Left cardiac atrium (tissue), 4 donors: ENCODE results near the gene KCNJ11. TPM values are rescaled to one million over a fixed set of nuclear protein-coding genes. Genes with fewer than 3 reads are reported as not detected.
A peak's percentile ranks its signal among the peaks of the same experiment; 100 is the strongest.

Experiments used
- ATAC-seq, 2 donors: fragments of 200-7000 bp; cut with Tn5 transposase; one replicate each; pipeline ENCODE4 v1.9.1; 2020; ENCODE audit warnings: mild to moderate bottlenecking in 2 of 2, moderate library complexity in 2 of 2
- DNase-seq: peaks from one replicate; pipeline ENCODE4 v3.0.0-alpha.2; 2020
- intact Hi-C, 2 donors: fragments of 100-400 bp; cut with DNase I; formaldehyde crosslinking; loops; one replicate each; pipeline versions ENCODE4 v1.14.1 to v1.15.1; 2022 to 2023
- total RNA-seq, 2 donors: library from RNA; stranded (reverse); fragmentation: NEBNext Ultra II Directional; extraction: Animal tissue kit (Norgen Biotek cat#: 25700); gene quantifications; one replicate each; pipeline ENCODE4 v1.2.1, GENCODE V29; 2021
- donor health status: DM: no; HTN: yes; CAD: no.
- donor health status: DM: no; HTN: yes; CAD: no; lungs with severe emphysema.
- donor health status: DM: yes; HTN: yes; CAD: no.
- donor health status: Dilated cardiomyopathy.

The KCNJ11 gene
- total RNA-seq, 2 donors from 2014 or later: 11.3 to 21.2 TPM

GRCh38 chr11:17378655-17379054, 9.8 kb downstream of the KCNJ11 start:
- no peak for DNase-seq
- intact Hi-C loops: no loop called here

DNA sequence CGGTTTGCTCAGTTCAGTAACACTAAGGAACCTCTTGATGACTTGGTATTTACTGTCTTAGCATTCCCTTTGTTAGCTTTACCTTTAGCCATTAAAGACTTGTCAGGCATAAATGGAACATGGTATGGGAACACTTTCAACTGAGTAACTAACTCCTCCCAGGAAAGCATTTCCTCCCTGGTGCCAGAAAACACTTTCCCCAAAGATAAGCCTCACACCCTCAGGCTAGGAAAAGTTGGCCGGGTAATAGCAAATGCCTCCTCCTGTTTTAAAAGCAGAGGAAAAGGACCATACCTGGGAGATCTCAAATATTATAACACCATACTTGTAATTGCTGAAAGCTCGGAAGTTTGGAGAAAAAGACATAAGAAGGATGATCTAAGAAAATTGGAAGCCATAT, 12.0 kb downstream of the KCNJ11 start:
- DNase-seq (no peak), ATAC-seq (peak; percentile 54 to 76)
- intact Hi-C loops: no loop called here

More at GRCh38 chr11:17378655-17379054, 9.8 kb downstream of the KCNJ11 start:
- no peak for ATAC-seq

DNA sequence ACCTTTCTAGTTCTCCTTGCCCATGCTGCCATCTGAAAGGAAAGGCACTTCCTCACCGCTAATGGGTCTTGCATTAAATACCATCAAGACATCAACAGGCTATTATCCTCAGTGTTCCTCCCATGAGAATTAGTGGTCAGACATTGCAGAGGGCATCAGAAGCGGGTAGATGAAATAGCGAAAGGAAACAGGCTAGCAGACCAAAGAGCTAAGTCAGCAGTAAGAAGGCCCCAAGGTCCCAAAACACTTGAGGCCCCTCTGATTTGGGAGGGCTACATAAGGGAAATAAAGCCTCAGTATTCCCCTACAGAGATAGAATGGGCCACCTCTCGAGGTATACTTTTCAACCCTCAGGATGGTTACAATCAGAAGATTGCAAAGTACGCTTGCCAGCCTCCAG, 12.9 kb downstream of the KCNJ11 start:
- intact Hi-C loops: no loop called here
- no peak for ATAC-seq

DNA sequence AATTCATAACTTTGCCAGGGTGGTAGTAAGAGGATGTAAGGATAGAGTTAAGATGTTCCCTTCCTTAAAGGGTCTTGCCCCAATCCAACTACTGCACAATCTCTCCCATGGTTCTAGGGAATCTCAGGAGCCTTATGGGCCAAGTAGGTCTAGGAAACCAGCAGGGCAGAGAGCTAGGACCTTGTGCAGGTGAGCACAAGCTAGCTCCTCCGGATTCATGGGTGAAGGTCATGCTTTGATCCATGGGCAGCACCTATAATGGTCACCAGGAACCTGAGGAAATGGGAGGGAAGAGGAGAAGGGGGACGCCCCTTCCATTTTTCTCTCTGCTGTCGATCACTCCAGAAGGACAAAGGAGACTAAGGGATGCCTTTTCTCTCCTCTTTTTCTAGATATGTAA, 16.8 kb downstream of the KCNJ11 start:
- no peak for ATAC-seq
- intact Hi-C loops: no loop called here
- no peak for DNase-seq

More for the DNA sequence above, 12.9 kb downstream of the KCNJ11 start:
- DNase-seq: no peak

DNA sequence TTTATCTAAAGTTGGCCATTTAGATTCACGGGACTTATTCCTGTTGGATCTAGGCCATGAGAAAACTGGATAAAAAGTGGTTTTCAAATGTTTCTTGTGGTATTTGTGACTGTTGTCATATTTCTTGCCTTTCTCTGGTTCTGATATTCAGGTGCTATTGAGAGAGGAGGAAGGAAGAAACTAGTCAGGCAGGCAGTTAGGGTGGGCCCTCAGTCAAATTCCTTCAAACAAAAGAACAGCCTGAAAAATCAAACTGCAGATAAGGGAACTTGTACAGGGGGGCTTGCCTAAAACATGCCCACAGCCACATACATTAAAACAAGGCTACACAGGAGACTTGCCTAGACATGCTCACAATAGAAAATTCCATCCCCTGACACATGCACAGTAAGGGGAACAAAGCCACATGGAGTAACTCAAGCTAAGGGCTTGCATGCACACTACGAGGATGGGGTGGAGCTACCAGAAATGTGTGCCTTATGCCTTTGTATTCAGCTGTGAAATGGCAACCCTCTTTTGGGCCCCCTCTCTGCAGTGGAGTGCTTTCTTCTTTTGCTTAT, 18.7 kb downstream of the KCNJ11 start:
- intact Hi-C loops: no loop called here
- ATAC-seq (no peak), DNase-seq (no peak)

- no peak for ATAC-seq
- intact Hi-C loops: no loop called here
- DNase-seq: no peak
Observed at GRCh38 chr11:17369094-17369493, 19.4 kb downstream of the KCNJ11 start.

DNA sequence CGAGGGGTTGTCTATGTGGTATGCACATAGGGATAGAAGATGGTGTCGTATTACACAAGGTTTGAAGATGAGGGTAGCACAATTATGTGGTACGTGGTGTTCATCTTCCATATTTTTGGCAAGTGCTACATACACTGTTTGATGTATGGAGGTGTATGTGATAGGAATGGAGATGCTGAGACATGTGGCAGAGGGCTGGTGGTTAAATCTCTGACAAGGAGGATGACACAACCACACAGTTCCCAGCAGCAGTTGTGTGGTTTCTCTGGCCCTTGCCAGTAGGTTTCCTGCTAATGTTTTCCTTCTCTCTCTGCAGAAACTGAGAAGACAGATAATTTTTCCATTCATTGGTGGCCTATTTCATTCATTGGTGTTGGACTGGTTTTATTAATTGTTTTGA, 19.9 kb downstream of the KCNJ11 start:
- ATAC-seq (no peak), DNase-seq (no peak)
- intact Hi-C loops: no loop called here

DNA sequence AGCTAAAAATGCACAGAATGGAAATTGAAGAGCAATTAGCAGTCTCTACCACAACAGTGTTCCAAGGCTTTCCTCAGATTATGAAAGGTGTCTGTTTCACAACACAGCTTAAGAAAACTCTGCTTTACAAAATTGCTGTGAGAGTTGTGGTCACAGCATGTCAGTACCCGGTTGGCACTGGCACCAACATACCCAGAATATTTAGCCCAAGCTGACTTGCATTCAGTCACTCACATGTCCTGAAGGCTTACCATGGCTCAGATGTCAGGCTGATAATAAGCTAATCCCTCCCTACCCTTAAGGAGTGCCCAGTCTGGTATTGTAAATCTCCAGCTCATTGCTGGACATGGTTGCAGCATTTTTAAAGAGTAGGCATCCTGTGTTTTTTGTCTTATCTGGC, 22.0 kb downstream of the KCNJ11 start:
- DNase-seq (no peak), ATAC-seq (no peak)
- intact Hi-C loops: no loop called here

DNA sequence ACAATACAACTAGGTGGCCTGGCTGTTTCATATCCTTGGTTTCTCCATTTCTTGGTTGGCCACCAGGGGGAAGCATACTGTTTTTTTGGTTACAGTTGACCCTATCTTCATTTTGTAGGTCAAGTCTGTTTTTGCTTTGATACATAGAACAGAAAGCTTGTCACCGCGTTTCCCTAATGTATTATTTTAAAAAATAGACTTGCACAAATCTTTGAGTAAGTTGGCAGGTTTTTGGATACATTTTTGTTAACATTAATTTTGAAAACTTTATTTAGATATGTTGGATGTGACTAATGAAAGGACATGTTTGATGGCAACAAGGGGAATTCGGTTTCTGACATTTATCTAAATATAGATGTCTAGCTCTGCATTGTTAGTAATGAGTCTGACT, 33.9 kb downstream of the KCNJ11 start:
- ATAC-seq (peak; percentile 25 to 47), DNase-seq (peak; percentile 60)
- intact Hi-C loops: no loop called here

- intact Hi-C loops: no loop called here
- ATAC-seq (no peak), DNase-seq (no peak)
Observed at GRCh38 chr11:17353821-17354600, 34.4 kb downstream of the KCNJ11 start.

DNA sequence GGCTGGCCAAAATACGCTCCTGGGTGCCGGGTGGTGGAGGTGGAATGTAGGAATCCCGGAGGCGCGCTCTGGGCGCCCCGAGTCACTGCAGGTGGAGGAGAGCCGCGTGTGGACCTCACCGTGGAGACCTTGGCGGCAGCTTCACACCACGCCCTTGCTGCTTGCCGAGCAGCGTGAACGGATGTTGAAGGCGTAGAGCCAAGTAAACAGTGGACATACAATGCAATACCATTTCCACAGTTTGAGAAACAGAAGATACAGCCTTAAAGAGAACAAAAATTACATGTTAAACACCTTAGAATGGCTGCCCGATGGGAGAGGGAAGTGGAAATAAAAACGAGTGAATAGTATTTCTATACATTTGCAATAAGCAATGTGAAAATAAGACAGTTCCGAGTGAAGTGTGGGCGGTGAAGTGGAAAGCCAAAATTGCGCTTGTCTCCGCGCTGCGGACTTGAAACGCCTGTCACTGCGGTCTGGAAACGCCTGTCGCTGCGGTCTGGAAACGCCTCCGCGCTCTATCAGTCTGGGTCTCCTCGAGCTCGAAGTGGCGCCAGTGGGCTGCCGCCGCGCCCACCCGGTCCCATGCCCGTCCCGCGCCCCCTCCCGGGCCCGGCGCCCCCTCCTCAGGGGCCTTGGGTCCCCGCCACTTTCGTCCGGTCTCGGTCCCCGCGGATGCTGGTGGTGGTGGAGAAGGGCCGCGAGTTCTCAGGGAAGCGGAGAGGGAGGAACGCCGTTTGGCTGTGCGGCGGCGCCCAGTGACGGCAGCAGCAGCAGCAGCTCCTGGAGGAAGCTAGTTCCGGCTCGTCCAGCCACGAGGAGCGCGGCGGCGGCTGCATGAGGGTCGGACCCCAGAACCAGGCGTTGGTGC, 35.3 kb downstream of the KCNJ11 start:
- peak; percentile 89 for DNase-seq
- peak; percentile 84 to 85 for ATAC-seq
- intact Hi-C loops: no loop called here

DNA sequence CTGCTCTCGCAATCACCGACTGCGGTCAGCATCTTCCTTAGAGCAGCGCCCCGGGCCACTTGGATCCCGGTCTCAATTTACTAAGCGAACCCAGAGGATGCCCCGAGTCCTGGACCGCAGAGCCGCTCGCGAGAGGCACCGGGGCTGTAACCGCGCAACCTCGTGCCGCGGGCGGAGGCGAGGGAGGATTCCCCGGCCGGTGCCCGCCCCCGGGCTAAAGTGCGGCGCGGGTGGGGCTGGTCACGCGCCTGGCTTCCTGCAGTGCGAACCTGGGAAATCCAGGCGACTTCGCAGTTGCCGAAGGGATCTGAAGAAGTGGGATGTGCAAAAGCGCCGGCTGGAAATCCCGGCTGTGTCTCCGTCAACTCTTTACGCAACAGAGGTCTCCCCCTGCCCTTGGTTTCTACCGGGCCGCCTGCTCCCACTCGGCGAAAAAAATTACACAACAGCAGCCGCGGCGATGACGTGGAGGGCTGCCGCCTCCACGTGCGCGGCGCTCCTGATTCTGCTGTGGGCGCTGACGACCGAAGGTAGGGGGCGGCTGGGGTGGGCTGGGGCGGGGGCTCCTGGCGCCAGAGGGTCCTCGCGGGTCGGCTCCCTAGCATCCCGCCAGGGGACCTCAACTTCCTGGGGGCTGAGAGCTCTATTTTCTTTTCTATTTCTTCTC, 36.8 kb downstream of the KCNJ11 start, which contains the start of gene NCR3LG1:
Gene NCR3LG1, plus strand, starts transcription at position 291 of the 667 bp plus-strand sequence. Its CDS starts 170 bp downstream, at position 461.
- intact Hi-C loops: no loop called here
- ATAC-seq (peak; percentile 61 to 72), DNase-seq (peak; percentile 77)

GRCh38 chr11:17351172-17351509, 37.3 kb downstream of the KCNJ11 start:
- DNase-seq: no peak
- ATAC-seq: no peak
- intact Hi-C loops: no loop called here

DNA sequence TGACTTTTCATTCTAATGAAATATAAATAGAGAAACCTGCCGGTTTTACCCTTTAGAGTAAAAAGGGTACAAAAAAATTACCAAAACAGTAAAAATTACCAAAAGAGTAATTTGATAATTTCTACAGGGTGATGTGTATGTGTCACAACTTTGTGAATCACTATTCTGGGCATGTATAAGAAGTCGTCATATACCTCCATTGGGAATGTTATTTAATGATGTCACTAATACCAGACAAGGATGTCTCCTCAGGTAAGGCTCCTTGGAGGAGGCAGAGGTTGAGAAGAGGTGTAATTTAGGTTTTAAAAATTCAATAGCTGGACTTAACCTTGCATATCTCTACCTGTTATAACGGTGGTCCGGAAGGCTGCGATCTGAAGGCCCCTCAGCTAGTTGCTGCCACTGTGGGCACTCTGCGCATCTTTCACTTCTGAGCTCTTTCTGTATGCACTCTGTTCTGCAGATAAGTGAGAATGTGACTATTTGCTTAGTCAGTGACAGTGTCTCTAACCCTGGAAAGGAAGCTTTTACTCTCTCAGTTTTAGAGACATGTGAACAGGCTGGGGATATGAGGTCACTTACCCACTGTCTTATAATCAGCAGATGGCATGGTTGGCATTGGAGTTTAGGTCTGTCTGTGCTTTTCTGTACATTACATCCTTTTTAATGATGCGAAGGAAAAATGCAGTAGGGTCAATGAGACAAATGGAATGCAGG, 37.8 kb downstream of the KCNJ11 start:
- DNase-seq (no peak), ATAC-seq (no peak)
- intact Hi-C loops: no loop called here

DNA sequence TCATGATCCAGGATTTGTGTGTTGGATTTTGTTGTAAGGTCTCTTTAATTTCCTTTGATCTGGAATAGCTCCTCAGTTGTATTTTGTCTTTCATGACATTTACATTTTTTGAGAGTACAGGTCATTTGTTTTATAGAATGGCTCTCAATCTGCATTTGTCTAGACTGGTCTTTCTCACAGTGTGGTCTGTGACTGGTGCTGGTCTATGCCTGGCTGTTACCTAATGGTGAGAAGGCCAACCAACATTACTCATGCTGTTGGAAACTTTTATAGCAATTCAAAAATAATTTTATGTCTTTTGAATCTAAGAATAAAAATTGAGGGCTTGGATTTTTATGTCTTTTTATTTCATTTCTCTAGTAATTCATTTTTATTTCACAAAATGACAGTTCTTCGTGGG, 40.8 kb downstream of the KCNJ11 start:
- DNase-seq (no peak), ATAC-seq (no peak)
- intact Hi-C loops: no loop called here

DNA sequence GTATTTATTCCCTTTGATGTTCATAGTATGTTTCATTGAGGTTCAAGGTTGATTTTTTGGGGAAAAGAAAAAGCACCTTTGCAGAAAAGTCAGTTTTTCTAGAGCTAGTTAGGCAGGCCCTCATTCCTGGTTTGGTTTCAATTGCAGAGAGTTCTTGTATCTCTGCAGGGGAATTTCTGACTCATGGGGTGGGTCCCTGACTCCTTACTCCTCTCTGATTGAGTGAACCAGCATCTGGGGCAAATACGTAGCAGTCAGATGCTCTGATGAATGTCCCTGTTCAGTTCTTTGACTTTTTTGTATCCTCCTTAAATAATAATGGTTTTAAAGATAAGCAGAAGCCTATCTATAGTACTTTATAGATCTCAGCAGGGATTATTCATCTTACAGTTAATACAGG, 44.6 kb downstream of the KCNJ11 start:
- ATAC-seq: peak in 1 of 2 donors; percentile 92
- intact Hi-C loops: no loop called here
- DNase-seq: no peak

DNA sequence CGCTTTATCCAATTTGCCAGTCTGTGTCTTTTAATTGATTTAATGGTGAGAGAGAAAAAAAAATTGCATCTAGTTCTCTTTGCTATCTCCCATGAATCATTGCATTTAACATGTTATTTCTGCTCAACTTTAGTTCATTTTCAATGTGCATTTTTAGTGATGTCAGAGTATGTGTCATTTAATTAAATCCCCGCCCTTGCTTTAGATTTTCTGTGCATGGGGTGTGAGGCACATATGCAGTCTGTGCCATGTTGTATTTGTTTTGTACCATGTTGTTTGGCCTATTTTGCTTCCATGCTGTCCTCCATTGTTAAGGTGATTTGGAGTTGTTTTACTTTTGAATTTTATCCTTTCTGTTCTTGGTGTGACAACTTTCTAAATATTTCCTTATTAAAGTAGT, 45.2 kb downstream of the KCNJ11 start:
- no peak for DNase-seq
- intact Hi-C loops: no loop called here
- ATAC-seq: no peak
